H1 (cell line): ENCODE results near the gene ANAPC2. TPM values are rescaled to one million over a fixed set of nuclear protein-coding genes. Genes with fewer than 3 reads are reported as not detected.

Experiments
- CTCF ChIA-PET: fragments of 300-600 bp; sonication (Branson Sonifier 250); formaldehyde crosslinking; loops from one replicate; lab custom pipeline; 2021; ENCODE audit not compliant: partially characterized antibody; lab: Charles Lee
- POLR2A ChIA-PET: fragments of 300-600 bp; sonication (Branson Sonifier 250); formaldehyde crosslinking; loops from one replicate; lab custom pipeline; 2021; ENCODE audit warnings: inconsistent platforms; ENCODE audit not compliant: partially characterized antibody; lab: Charles Lee
- DNase-seq, 2 experiments: peaks; one replicate each; pipeline versions ENCODE4 v3.0.0 to v3.0.0-alpha.2; 2010 to 2022; ENCODE audit warnings: low spot score in 2 of 2, low read depth in 1 of 2, mixed read lengths in 1 of 2
- FAIRE-seq: peaks from 2 replicates; lab custom pipeline; 2011; peaks lifted over from hg19 to GRCh38; lab: Jason Lieb, UNC
- H2AFZ ChIP-seq: 2 replicates; pipeline ENCODE4 v1.8.1; 2012; ENCODE audit warnings: low read length, inconsistent platforms
- H2AK5ac ChIP-seq: 2 replicates; pipeline ENCODE4 v1.6.1; 2013; ENCODE audit warnings: low read depth, low read length
- H2BK120ac ChIP-seq: replicated peaks from 2 replicates; pipeline ENCODE3; 2013; ENCODE audit warnings: low read depth, low read length, inconsistent platforms
- H2BK12ac ChIP-seq: 2 replicates; pipeline ENCODE4 v1.6.1; 2013; ENCODE audit warnings: low read depth, low read length
- H2BK15ac ChIP-seq: 2 replicates; pipeline ENCODE4 v1.6.1; 2013; ENCODE audit warnings: low read length
- H2BK20ac ChIP-seq: 2 replicates; pipeline ENCODE4 v1.6.1; 2013; ENCODE audit warnings: low read length
- H2BK5ac ChIP-seq: 2 replicates; pipeline ENCODE4 v1.6.1; 2013; ENCODE audit warnings: low read depth, low read length
- H3K14ac ChIP-seq: 2 replicates; pipeline ENCODE4 v1.6.1; 2013; ENCODE audit warnings: inconsistent platforms; ENCODE audit not compliant: insufficient read length
- H3K18ac ChIP-seq: 2 replicates; pipeline ENCODE4 v1.6.1; 2013; ENCODE audit warnings: low read length; ENCODE audit errors: extremely low read depth
- H3K23ac ChIP-seq: 2 replicates; pipeline ENCODE4 v1.6.1; 2013; ENCODE audit warnings: inconsistent platforms; ENCODE audit not compliant: insufficient read length
- H3K23me2 ChIP-seq: 2 replicates; pipeline ENCODE4 v1.6.1; 2013; ENCODE audit warnings: low read depth, low read length
- H3K27ac ChIP-seq: 2 replicates; pipeline ENCODE4 v1.6.1; 2011; ENCODE audit warnings: low read depth, low read length, inconsistent platforms
- H3K27me3 ChIP-seq, 4 experiments: replicated peaks in 1 of 4; 1 replicate in 1 of 4; 2 replicates in 3 of 4; pipeline versions ENCODE4 v1.6.1 to v1.8.1; 2011 to 2013; ENCODE audit warnings: low read length in 3 of 4, mild to moderate bottlenecking in 3 of 4, inconsistent platforms in 2 of 4, mixed read lengths in 2 of 4, moderate library complexity in 1 of 4; ENCODE audit not compliant: control insufficient read depth in 3 of 4, insufficient read depth in 3 of 4; ENCODE audit errors: extremely low read depth in 1 of 4
- H3K36me3 ChIP-seq, 4 experiments: 2 replicates each; pipeline versions ENCODE4 v1.6.1 to v1.8.1; 2011 to 2013; ENCODE audit warnings: mild to moderate bottlenecking in 4 of 4, low read length in 3 of 4, moderate library complexity in 2 of 4, control low read depth in 1 of 4, inconsistent platforms in 1 of 4; ENCODE audit not compliant: insufficient read depth in 4 of 4, control insufficient read depth in 2 of 4
- H3K4ac ChIP-seq: replicated peaks from 2 replicates; pipeline ENCODE3; 2013; ENCODE audit warnings: low read length, low read depth, mixed read lengths, inconsistent platforms; ENCODE audit not compliant: insufficient read length
- H3K4me1 ChIP-seq, 4 experiments: replicated peaks in 1 of 4; 1 replicate in 1 of 4; 2 replicates in 3 of 4; pipeline versions ENCODE4 v1.6.1 to v1.8.1; 2011 to 2013; ENCODE audit warnings: low read length in 3 of 4, inconsistent platforms in 2 of 4, mixed read lengths in 1 of 4; ENCODE audit not compliant: insufficient read depth in 4 of 4, control insufficient read depth in 3 of 4
- H3K4me2 ChIP-seq, 2 experiments: 2 replicates each; pipeline versions ENCODE4 v1.6.1 to v1.8.1; 2011 to 2013; ENCODE audit warnings: low read depth in 2 of 2, low read length in 2 of 2, control low read depth in 1 of 2, inconsistent platforms in 1 of 2, mild to moderate bottlenecking in 1 of 2; ENCODE audit not compliant: insufficient read depth in 1 of 2
- H3K4me3 ChIP-seq, 4 experiments: fragments of 200-600, 300-600 bp in 1 of 4; sonication (generic), shearing (Covaris generic), sonication (Bioruptor Twin) in 1 of 4; 2 replicates each; pipeline versions ENCODE4 v1.5.1 to v1.8.1; 2011 to 2016; ENCODE audit warnings: low read length in 4 of 4, low read depth in 3 of 4, control low read depth in 2 of 4, inconsistent platforms in 2 of 4, mild to moderate bottlenecking in 2 of 4, mixed read lengths in 1 of 4, moderate library complexity in 1 of 4; ENCODE audit not compliant: insufficient read depth in 2 of 4; ENCODE audit errors: extremely low read depth in 1 of 4
- H3K56ac ChIP-seq: replicated peaks from 2 replicates; pipeline ENCODE3; 2013; ENCODE audit warnings: low read depth, mild to moderate bottlenecking, mixed read lengths, low read length, inconsistent platforms; ENCODE audit not compliant: insufficient read length
- H3K79me1 ChIP-seq: 2 replicates; pipeline ENCODE4 v1.6.1; 2013; ENCODE audit warnings: low read depth, low read length, control low read depth
- H3K79me2 ChIP-seq, 2 experiments: 2 replicates each; pipeline versions ENCODE4 v1.6.1 to v1.8.1; 2012 to 2013; ENCODE audit warnings: low read length in 2 of 2, mild to moderate bottlenecking in 2 of 2, inconsistent platforms in 1 of 2; ENCODE audit not compliant: insufficient read depth in 2 of 2, control insufficient read depth in 1 of 2
- H3K9ac ChIP-seq, 4 experiments: replicated peaks in 1 of 4; 1 replicate in 1 of 4; 2 replicates in 3 of 4; pipeline versions ENCODE4 v1.6.1 to v1.8.1; 2011 to 2013; ENCODE audit warnings: low read depth in 3 of 4, low read length in 3 of 4, control low read depth in 2 of 4, mild to moderate bottlenecking in 2 of 4, moderate library complexity in 2 of 4, inconsistent platforms in 1 of 4; ENCODE audit errors: extremely low read depth in 1 of 4
- H3K9me3 ChIP-seq, 2 experiments: 2 replicates each; pipeline versions ENCODE4 v1.6.1 to v1.8.1; 2012 to 2013; ENCODE audit warnings: mild to moderate bottlenecking in 2 of 2, moderate library complexity in 2 of 2, control low read depth in 1 of 2, inconsistent platforms in 1 of 2, low read depth in 1 of 2, low read length in 1 of 2, mixed read lengths in 1 of 2; ENCODE audit not compliant: insufficient read depth in 2 of 2
- H4K20me1 ChIP-seq, 2 experiments: replicated peaks in 1 of 2; 2 replicates each; pipeline versions ENCODE3 to v1.8.1; 2011 to 2013; ENCODE audit warnings: inconsistent platforms in 2 of 2, low read length in 2 of 2, mild to moderate bottlenecking in 1 of 2; ENCODE audit not compliant: insufficient read depth in 2 of 2, control insufficient read depth in 1 of 2
- H4K5ac ChIP-seq: 2 replicates; pipeline ENCODE4 v1.6.1; 2013; ENCODE audit warnings: low read length, low read depth, mixed read lengths, inconsistent platforms; ENCODE audit not compliant: insufficient read length
- H4K8ac ChIP-seq: 2 replicates; pipeline ENCODE4 v1.8.0; 2013; ENCODE audit warnings: mild to moderate bottlenecking, moderate library complexity, low read length, inconsistent platforms; ENCODE audit not compliant: insufficient read depth; ENCODE audit errors: extremely low read depth
- H4K91ac ChIP-seq: replicated peaks from 2 replicates; pipeline ENCODE3; 2013; ENCODE audit warnings: low read length, mixed read lengths, inconsistent platforms; ENCODE audit not compliant: insufficient read length
- EGR1 ChIP-seq: IDR thresholded peaks from 2 replicates; pipeline ENCODE4 v1.6.1; 2011; ENCODE audit warnings: low read depth, low read length, borderline replicate concordance
- KDM1A ChIP-seq: fragments of 200-600, 300-600 bp; sonication (generic); IDR thresholded peaks from 2 replicates; pipeline ENCODE4 v1.7.1; 2016; ENCODE audit warnings: mild to moderate bottlenecking, low read length, borderline replicate concordance
- RAD21 ChIP-seq, 2 experiments: IDR thresholded peaks in 1 of 2; conservative IDR thresholded peaks in 1 of 2; 2 replicates each; pipeline ENCODE4 v1.6.1; 2011; ENCODE audit warnings: low read depth in 2 of 2, low read length in 2 of 2, improper control_type of control experiment in 1 of 2, inconsistent platforms in 1 of 2, mild to moderate bottlenecking in 1 of 2, moderate library complexity in 1 of 2
- SP4 ChIP-seq: IDR thresholded peaks from 2 replicates; pipeline ENCODE4 v1.6.1; 2012; ENCODE audit warnings: low read length, inconsistent platforms
- YY1 ChIP-seq: IDR thresholded peaks from 2 replicates; pipeline ENCODE4 v1.6.1; 2011; ENCODE audit warnings: low read depth, mild to moderate bottlenecking, low read length
- WGBS, 2 experiments: shearing (Covaris generic) in 1 of 2; methylation state at CpG; one replicate each; pipeline versions ENCODE4 v1.1.6 to v1.1.7; 2013 to 2015; ENCODE audit warnings: low lambda C conversion rate in 2 of 2, mixed read lengths in 2 of 2, inconsistent platforms in 1 of 2, low coverage in 1 of 2, missing lambda C conversion rate in 1 of 2; ENCODE audit not compliant: insufficient replicate concordance in 2 of 2, insufficient coverage in 1 of 2, insufficient read length in 1 of 2; ENCODE audit errors: extremely low coverage in 1 of 2, missing lambda C conversion rate in 1 of 2; 5-methylcytosine and 5-hydroxymethylcytosine counted together
- polyA plus RNA-seq, 7 experiments: library from polyadenylated mRNA; depleted of rRNA in 3 of 7; stranded (reverse) in 5 of 7; unstranded in 2 of 7; fragments of >200 nt in 5 of 7; fragments of 200-250 nt in 2 of 7; gene quantifications; 1 replicate in 5 of 7; 2 replicates in 1 of 7; 4 replicates in 1 of 7; pipeline versions ENCODE4 v1.2.1 to v1.2.3, GENCODE V29; 2011 to 2013; ENCODE audit warnings: missing spikeins in 2 of 7, mixed read lengths in 2 of 7
- total RNA-seq: library from RNA; stranded (reverse); fragmentation: NEBNext Ultra II Directional; extraction: Animal tissue kit (Norgen Biotek cat#: 25700); gene quantifications from 2 replicates; pipeline ENCODE4 v1.2.1, GENCODE V29; 2021

Gene ANAPC2
- total and polyA plus RNA-seq, 2 of the 8 experiments (the other 6 are each of a cell fraction or from before 2014, with no cell fraction given), result 30.2 to 37.7 TPM

- H2BK12ac ChIP-seq, result no peak overlapping the region
- H3K9me3 ChIP-seq, result peaks cover 0 to 7% of the 10 kb centered on the region in 2 experiments; a peak in 3 of 4 replicates
- H4K8ac ChIP-seq, result no peak overlapping the region
- no peaks in the 10 kb centered on the region; a peak in 1 of 8 replicates for H3K36me3 ChIP-seq
- H3K23ac ChIP-seq, result no peak overlapping the region
- no peak overlapping the region for H3K14ac ChIP-seq
- H3K18ac ChIP-seq, result peak overlapping the region; percentile 32; the same call in 1 of the 2 replicates
- H3K9ac ChIP-seq, result no peak overlapping the region
- H2BK120ac ChIP-seq, result no peak overlapping the region
- no peak for DNase-seq
- no peak overlapping the region for H2BK5ac ChIP-seq
- H3K4me3 ChIP-seq, result no peak overlapping the region
- ChIA-PET POLR2A (interaction anchor here (0.8 to 1.7 kb wide), 5 partner anchors 17 to 92 kb away, joined by 3 to 4 read pairs (median 4); partner anchors contain the start of genes ANAPC2 and SSNA1), CTCF (interaction anchor here (0.7 to 3.6 kb wide), 11 partner anchors 11 to 205 kb away, joined by 3 to 24 read pairs (median 5); partner anchors contain the start of genes C8G, FBXW5, GRIN1 and LRRC26)
- no peak overlapping the region; the same call in 1 of the 2 replicates for H2AK5ac ChIP-seq
- H3K56ac ChIP-seq, result no peak overlapping the region
- H3K79me2 ChIP-seq, result no peaks in the 10 kb centered on the region; a peak in 1 of 4 replicates
- peaks cover 3 to 20% of the 10 kb centered on the region in 2 experiments for H4K20me1 ChIP-seq
- H2BK20ac ChIP-seq, result no peak overlapping the region
- no peak overlapping the region for H4K5ac ChIP-seq
- no peaks in the 10 kb centered on the region for H3K79me1 ChIP-seq
- H4K91ac ChIP-seq, result no peak overlapping the region
- H3K27ac ChIP-seq, result no peak overlapping the region
- WGBS, 2 experiments, result 78% methylated on average over 16 of the region's 20 CpGs; no CpG with 5 or more reads in 1 of the 2 experiments
- H2BK15ac ChIP-seq, result no peak overlapping the region
- no peak for FAIRE-seq
- H2AFZ ChIP-seq, result no peak overlapping the region
- TF ChIP-seq YY1 (no peak), SP4 (0 out of 2 replicates have a peak, but pooled peaks have one; percentile 56), RAD21 (IDR thresholded peaks at IDR 0.05 in 1 of 2, conservative IDR thresholded peaks at IDR 0.05 in 1 of 2; ENCODE audit: low read depth in 2 of 2, low read length in 2 of 2) (no peak), EGR1 (no peak), KDM1A (no peak)
- H3K23me2 ChIP-seq, result peaks cover 2% of the 10 kb centered on the region; the same call in 1 of the 2 replicates
- peaks cover 0 to 6% (median 5%) of the 10 kb centered on the region in 4 experiments; a peak in 4 of 7 replicates for H3K27me3 ChIP-seq
- H3K4ac ChIP-seq, result no peak overlapping the region
- peaks cover 0 to 9% (median 0%) of the 10 kb centered on the region in 4 experiments; a peak in 1 of 7 replicates for H3K4me1 ChIP-seq
- peak overlapping the region; percentile 4 to 57; a peak in 2 of 4 replicates for H3K4me2 ChIP-seq
Observed at GRCh38 chr9:137149942-137150616, 38.3 kb downstream of the ANAPC2 start.
